ENCODE results near the gene FOXJ2.
"Not testable (repeated sequence)": the region's sequence is repeated elsewhere in the genome, so short reads cannot be mapped to it uniquely, and the experiment has no call there.

The FOXJ2 gene

GRCh38 chr12:8088574-8088973 lies 56.1 kb downstream of the FOXJ2 start:
- intact Hi-C loops (cut with DNase I), result no loop called here
- no peak for DNase-seq

- intact Hi-C loops (cut with DNase I); DNase-seq: not testable (repeated sequence)
These were observed 56.8 kb downstream of the FOXJ2 start for GRCh38 chr12:8089277-8089676.

GRCh38 chr12:8089716-8090115 lies 57.2 kb downstream of the FOXJ2 start:
- no peak for DNase-seq
- intact Hi-C loops (cut with DNase I), result no loop called here

- intact Hi-C loops (cut with DNase I), result no loop called here
- no peak for DNase-seq
These were observed 60.8 kb downstream of the FOXJ2 start for GRCh38 chr12:8093291-8093690.

- intact Hi-C loops (cut with DNase I), result no loop called here
- no peak for DNase-seq
These were observed 63.9 kb downstream of the FOXJ2 start for GRCh38 chr12:8096281-8096915.

- intact Hi-C loops (cut with DNase I), result no loop called here
- no peak for DNase-seq
These were observed 66.7 kb downstream of the FOXJ2 start for GRCh38 chr12:8099235-8099634.

All from head of caudate nucleus (tissue), 42 donors.